ENCODE results near the gene STK38L.

DNA sequence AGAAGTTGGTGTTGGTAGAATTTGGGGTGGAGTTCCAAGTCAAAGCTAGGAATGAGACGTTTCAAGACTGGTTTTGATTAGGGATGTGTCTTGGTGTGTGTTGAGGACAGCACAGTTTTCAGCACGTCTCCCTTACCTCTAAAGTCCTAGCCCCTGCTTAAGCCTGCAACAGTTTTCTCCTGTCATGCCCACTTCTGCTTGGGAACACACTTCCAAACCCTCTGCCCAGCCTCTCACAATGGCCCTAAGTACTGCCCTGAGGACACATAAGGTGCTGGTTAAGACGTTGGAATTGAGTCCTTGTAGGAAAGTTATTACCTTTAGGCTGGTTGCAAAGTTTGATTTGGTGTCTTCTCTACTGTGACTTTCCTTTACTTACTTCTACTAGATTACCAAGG lies 87.8 kb downstream of the STK38L start:
- TF ChIP-seq, protein P1, sequence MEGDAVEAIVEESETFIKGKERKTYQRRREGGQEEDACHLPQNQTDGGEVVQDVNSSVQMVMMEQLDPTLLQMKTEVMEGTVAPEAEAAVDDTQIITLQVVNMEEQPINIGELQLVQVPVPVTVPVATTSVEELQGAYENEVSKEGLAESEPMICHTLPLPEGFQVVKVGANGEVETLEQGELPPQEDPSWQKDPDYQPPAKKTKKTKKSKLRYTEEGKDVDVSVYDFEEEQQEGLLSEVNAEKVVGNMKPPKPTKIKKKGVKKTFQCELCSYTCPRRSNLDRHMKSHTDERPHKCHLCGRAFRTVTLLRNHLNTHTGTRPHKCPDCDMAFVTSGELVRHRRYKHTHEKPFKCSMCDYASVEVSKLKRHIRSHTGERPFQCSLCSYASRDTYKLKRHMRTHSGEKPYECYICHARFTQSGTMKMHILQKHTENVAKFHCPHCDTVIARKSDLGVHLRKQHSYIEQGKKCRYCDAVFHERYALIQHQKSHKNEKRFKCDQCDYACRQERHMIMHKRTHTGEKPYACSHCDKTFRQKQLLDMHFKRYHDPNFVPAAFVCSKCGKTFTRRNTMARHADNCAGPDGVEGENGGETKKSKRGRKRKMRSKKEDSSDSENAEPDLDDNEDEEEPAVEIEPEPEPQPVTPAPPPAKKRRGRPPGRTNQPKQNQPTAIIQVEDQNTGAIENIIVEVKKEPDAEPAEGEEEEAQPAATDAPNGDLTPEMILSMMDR (IDR thresholded peaks at IDR 0.05 in 2 of 3, conservative IDR thresholded peaks at IDR 0.05 in 1 of 3; ENCODE audit: control insufficient read depth in 2 of 3, extremely low read depth in 1 of 3, insufficient read depth in 1 of 3, low read depth in 3 of 3, low read length in 3 of 3): no peak
- TF ChIP-seq SMARCA5 (IDR thresholded peaks at IDR 0.05) (no peak), EZH2 (IDR thresholded peaks at IDR 0.05; ENCODE audit: borderline replicate concordance, control insufficient read depth, low read depth, low read length) (no peak), SRF (IDR thresholded peaks at IDR 0.05; ENCODE audit: low read depth in 2 of 2, low read length in 2 of 2) (no peak)
- TF ChIP-seq, protein P2, sequence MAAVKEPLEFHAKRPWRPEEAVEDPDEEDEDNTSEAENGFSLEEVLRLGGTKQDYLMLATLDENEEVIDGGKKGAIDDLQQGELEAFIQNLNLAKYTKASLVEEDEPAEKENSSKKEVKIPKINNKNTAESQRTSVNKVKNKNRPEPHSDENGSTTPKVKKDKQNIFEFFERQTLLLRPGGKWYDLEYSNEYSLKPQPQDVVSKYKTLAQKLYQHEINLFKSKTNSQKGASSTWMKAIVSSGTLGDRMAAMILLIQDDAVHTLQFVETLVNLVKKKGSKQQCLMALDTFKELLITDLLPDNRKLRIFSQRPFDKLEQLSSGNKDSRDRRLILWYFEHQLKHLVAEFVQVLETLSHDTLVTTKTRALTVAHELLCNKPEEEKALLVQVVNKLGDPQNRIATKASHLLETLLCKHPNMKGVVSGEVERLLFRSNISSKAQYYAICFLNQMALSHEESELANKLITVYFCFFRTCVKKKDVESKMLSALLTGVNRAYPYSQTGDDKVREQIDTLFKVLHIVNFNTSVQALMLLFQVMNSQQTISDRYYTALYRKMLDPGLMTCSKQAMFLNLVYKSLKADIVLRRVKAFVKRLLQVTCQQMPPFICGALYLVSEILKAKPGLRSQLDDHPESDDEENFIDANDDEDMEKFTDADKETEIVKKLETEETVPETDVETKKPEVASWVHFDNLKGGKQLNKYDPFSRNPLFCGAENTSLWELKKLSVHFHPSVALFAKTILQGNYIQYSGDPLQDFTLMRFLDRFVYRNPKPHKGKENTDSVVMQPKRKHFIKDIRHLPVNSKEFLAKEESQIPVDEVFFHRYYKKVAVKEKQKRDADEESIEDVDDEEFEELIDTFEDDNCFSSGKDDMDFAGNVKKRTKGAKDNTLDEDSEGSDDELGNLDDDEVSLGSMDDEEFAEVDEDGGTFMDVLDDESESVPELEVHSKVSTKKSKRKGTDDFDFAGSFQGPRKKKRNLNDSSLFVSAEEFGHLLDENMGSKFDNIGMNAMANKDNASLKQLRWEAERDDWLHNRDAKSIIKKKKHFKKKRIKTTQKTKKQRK (IDR thresholded peaks at IDR 0.05; ENCODE audit: low read depth, low read length): no peak

Measured in GM12878 (cell line).